Stimulated activated CD8-positive, alpha-beta memory T cell treated with anti-CD3 and anti-CD28 coated beads, Interleukin-15, amount 100 ng/mL, for 1 hour (primary cell): Measurements from ENCODE around the gene DNAJB13.

Source experiments
- DNase-seq: peaks from one replicate; pipeline ENCODE4 v3.0.0-alpha.2; 2020; ENCODE audit warnings: low read depth

The DNAJB13 gene

DNA sequence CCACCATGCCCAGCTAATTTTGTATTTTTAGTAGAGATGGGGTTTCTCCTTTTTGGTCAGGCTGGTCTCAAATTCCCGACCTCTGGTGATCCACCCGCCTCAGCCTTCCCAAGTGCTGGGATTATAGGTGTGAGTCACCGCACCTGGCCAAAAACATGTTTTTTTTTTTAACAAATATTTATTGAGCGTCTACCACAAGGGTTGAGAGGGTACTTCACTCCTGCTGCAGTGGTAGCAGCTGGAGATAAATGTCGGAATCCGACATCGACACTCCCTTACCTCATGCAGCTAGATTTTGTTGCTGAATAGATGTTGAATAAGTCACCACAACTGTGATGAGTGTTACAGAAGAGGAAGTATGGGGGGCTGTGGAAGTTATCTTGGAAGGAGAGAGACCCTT, 971 bp downstream of the DNAJB13 start:
- no peak for DNase-seq

DNA sequence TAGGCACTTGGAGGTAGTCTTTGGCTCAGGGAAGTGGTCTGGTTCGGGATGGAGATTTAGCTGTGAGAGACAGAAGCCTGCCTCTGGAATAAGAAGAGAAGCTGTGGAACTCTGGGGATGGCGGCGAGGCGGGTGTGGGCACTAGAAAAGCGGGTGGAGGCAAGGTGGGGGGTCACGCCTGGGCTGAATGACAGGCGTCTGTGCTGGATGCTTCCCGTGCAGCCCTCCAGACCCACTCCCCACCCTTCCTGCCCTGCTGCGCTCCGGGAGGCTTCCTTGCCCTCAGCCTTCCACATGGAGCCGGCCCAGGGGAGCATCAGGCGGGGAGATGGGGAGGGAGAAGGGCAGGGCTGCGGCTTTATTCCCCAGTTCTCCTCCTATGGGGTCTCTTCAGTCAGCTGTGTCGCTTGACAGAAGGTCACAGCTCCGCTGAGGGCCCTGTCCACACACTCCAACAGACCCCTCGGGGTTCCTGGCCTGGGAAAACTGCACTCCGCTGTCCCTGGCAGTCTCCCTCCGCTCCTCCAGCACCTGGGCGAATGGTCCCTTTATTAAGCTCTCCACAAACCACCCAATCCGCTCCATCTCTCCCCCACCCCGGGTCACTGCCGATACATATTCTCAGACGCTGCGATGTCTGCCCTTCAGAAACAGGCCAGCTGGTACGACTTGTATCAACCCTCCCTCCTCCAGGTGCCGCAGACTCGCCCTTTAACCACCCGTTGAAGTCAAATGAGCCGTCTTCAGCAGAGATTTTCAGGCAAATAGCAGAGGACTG, 6.2 kb downstream of the DNAJB13 start:
- no peak for DNase-seq

DNA sequence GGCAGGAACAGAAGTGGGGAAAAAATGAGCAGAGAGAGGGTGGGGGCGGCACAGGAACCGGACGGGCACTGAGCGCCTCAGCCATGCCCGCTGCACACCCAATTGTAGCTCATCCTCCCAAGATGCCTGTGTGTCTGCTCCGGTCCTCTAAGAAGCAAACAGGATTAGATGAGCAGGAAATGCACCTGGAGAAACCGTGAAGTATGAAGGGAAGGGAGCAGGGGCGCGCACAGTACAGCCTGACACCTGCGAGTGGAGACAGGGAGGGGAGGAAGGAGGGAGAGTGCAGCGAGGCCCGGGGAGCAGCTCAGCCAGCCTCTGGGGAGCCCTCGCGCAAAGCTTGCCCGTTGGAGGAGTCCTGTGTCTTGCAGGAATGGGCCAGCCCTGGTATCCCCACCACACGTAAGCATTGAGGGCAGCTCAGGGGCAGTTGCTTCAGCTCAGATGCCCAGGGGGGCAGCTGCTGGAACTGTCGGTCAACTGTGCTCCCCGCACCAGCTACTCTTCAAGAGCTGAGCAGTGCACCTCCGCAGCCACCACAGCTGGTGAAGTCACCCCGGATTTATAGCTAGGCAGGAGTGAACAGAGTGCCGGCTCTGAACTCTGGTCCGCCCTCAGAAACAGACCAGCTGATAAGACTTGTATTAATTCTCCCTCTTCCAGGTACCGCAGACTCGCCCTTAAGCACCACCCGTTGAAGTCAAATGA, 7.0 kb downstream of the DNAJB13 start:
- DNase-seq, result no peak

DNA sequence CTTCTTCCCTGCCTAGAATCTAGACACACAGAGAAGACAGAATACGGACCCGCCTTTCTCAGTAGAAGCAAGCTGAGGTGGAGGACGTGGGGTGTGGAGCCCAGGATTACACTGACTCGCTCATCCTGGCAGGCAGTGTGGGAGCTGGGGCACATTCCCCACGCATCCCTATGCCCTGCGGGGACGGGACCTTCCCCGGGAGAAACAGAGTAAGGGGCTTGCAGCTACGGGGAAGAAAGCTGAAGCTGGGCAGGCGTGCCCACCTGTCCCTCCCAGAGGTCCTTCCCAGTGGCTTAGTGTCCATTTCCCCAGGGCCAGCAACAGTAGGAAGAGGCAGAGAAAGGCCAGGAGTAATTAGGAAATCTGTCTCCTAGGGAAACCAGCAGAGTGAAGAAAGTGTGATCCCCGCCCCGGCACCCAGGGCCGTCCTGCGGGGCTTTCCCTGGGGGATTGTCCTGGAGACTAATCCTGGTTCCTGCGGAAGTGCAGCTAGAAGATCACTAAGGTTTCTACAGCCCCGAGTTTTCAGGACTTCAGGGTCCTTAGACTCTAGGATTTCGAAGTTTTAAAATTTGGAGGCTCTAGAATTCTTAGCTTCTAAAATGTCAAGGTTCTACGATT, 7.8 kb downstream of the DNAJB13 start:
- DNase-seq, result no peak

DNA sequence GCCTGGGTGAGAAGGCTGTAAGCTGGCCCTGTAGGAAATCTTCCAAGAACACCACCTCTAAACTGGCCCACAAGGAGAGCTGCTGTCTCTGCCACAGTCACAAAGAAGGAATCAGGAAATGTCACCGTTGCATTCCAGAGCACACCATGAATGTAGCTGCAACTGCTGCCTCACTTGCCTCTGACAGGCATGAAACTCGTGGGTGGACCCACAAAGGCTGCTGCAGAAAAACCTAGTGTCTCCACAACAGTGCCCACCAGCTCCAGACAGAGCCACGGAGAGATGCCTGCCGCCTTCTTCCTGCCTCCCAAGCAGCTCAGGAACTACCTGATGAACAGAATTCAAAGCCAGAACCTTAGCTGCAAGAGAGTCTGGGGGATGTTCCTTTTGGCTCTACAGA, 10.5 kb downstream of the DNAJB13 start:
- no peak for DNase-seq

DNA sequence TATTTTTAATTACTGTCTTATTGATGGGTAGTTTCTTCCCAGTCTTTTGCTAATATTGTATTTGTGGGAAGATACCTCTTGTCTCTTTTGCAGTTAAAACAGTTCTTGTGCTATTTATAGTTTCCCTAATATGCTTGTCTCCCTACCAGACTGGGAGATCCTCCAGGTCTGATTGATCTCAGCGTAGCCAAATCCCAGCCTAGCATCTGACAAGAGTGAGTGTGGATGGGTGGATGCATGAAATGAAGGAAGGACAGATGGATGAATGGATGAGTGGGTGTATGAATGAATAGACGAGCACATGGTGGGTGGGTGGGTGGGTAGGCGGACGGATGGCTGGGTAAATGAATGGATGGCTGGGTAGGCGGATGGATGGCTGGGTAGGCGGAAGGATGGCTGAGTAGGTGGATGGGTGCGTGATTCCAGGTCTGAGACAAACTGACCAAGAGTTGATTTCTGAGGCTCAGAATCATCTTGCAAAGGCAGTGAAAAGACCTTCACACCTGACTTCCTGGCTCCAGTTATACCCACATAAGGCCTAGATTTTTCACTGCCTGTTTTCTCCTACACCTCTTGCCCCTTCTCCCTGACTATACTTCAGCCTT, 11.4 kb downstream of the DNAJB13 start:
- DNase-seq, result no peak

DNA sequence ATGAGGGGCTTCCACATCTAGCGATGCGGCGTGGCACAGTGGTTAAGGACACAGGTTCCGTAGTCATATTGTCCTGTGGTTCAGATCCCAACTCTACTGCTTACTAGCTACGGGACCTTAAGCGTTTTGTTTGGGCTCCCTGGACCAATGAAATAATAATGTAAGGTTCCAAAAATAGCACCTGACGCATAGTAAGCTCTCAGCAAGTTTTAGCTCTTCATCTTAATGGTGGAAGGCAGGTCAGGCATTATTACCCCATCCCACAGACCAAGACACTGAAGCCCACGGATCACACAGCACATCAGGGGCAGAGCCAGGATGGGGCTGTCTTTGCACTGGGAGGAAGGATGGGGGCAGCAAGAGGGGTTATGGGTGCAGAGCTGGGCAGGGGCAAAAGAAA, 13.0 kb downstream of the DNAJB13 start:
- DNase-seq, result no peak

DNA sequence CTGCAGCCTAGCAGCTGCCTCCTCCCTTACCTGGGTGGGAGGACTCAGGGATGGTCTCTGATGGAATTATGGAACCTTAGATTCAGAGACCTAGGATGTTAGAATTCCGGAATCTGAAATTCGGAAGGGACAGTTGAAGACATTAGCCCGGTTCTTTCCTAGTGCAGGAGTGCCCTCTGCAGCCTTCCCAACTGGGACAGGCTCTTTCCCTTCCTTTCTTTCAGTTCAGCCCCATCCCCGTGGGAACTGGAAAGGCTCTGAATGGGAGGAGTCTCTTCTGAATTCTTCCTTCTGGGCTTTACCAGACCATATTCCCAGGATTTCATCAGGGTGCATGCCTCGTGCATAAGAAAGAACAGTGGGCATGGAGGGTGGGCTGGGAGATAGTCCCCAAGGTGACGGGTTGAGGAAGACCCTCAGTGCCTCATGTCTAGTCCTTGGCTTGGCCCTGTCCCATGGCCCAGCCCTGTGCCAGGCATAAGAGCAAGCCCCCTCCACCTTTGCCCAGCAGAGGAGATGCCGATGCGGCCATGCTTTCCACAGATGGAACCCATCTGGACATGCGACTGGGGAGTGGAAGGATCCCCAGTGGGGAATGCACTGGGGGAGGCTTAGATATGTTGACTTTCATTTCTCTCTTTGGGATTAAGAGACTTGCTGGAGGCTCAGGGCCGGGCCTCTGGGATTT, 14.4 kb downstream of the DNAJB13 start:
- no peak for DNase-seq

DNA sequence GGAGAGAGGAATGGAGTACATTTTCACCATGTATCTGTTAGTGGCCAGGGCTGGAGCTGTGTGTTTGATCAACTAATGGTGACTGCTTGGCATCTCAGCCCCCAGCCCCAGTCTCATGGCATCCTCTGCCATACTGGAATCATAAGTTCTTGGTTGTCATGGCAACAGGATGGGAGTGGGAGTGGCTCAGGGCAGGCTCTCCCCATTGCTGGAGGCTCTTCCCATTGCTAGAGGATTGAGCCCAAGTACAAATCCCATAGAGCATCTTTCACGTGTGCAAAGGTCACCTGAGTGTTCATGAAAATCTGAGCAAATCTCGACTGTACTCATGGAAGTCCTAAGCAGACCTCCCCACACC, 14.9 kb downstream of the DNAJB13 start:
- DNase-seq, result no peak

DNA sequence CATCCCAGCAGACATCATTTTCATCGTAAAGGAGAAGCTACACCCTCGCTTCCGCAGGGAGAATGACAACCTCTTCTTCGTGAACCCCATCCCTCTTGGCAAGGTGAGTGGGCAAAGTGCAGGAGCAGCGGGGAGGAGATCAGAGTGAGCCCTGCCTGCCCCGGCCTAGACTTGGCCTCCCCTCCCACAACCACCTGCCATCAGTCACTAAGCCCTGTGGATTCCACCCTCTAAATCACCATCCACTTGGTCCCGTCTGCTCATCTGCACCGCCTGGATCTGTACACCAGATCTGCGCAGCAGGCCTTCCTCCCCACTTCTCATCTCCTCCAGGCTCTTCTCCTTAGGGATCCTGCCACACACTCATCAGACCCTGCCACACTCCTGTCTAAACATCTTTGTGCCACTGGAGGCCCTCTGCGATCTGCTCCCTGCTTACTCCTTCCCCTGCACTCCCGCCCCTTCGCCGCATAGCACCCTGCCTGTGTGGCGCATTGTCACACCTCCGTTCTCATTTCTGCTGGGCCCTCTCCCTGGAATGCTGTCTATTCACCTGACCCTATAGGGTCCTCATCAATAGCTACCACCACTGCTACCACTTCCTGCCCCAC, 17.6 kb downstream of the DNAJB13 start:
- DNase-seq, result no peak

DNA sequence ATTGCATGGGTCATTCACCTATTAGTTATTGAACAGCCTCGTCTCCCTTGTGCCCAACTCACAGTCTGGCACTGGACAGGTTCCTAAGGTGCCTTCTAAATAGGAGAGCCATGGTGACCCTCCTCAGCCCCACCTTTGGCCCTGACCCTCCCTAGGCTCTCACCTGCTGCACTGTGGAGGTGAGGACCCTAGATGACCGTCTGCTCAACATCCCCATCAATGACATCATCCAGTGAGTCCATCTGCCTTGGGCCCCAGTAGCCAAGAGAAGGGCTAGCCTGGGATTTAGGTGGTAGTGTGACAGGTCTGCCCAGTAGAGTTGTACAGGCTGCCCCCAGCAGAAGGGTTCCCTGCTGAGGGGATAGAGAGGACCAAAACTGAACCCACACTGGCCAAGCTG, 18.3 kb downstream of the DNAJB13 start:
- no peak for DNase-seq

DNA sequence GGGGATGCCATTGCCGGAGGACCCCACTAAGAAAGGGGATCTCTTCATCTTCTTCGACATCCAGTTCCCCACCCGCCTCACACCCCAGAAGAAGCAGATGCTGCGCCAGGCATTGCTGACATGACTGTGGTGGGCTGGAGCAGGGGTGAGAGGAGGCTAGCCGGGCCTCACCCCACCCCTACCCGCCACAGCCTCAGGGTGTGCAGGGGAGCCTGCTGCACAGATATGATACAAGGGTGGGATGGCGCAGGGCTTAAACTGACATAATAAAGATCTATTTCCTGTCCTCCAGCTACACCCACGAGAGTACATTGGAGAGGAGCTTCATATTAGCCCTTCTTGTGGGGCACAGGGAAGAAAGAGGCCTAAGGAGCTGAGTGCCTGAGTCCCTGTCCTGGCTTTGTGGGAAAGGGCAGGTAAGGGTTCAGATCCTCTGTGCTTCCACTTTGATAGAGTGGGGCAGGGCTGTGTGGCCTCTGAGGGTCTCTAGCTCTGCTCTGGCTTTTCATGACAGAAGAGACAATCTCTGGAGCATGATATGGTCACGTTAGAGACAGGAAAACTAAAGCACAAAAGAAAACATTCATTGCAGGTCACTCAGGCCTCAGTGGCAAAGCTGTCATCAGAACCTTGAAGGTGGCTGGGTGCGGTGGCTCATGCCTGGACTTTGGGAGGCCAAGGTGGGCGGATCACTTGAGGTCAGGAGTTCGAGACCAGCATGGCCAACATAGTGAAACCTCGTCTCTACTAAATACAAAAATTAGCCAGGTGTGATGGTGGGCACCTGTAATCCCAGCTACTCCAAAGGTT, 19.4 kb downstream of the DNAJB13 start:
- no peak for DNase-seq

DNA sequence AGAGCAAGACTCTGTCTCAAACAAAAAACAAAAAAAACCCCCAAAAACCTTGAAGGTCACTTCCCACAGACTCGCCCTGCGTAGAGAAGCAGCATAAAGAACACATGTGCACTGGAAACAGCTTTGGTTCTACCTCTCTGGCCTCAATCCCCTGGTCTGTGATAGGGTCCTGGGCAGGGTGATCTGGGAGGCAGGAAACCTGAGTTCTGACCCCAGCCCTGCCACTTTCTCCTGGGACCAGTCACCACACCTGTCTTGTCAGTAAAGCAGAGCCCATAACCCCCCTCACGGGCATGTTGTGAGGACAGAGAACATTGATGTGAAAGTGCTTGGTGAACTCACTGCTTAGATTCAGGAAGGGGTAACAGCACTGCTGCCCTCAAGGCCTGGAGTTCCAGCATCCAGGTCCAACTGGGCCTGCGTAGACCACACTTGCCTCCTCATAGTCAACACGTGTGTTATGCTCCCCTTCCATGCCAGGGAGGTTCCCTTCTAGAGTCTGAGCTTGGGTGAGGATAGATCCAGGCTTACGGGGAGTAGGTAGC, 20.4 kb downstream of the DNAJB13 start:
- DNase-seq, result no peak

DNA sequence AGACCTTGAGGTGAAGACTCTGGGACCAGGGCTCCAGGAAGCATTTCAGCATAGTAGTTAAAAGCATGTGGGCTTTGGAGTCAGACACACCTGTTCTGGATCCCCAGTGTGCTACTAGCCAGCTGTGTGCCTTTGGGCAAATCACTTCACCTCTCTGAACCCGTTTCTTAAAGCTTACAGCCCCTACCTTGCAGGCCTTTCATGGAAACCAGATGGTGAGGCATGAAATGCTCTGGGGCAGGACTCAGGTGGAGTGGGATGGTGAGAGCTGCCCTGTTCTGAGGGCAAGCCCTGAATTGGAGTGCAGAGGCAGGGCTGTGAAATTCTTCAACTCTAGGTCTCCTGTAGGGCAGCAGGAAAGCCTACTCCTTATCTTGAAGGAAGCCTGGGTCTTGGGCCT, 21.4 kb downstream of the DNAJB13 start:
- no peak for DNase-seq

DNA sequence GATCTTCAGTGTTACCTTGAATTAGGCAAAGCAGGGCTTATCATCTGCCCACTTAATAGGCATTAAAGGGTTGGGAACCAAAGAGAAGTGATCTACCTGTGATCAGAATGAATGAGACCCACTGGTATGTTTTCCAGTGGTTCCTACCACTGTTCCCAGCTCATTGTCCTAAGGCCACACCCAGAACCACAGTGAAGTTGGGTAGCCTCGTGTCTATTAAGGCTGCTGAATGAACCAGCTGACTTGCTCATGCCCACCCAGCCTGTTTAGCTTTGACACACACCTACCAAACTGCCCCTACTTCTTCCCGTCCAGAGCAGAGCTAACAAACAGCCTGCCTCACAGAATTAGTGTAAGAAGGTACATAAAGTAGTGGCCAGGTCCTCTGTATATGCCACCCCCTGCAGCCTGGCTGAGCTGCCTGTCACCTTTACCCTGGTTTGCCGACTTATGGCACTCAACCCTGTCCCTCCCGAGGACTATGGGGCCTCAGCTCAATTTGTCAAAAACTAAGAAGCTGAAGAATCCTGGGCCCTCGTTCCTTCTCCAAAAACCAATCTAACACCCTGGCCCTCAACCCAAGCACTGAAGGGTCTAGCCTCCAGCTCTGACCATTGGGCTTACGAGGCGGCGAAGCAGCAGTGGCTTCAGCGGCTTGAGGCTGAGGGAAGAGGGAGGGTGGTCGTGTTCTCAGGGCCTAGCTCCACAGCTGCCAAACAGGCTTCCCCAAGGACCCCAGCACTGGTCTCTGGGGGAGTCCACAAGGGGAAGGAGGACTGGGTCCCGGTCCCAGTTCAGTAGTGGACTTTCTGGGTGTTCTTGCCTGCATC, 22.0 kb downstream of the DNAJB13 start:
- no peak for DNase-seq

DNA sequence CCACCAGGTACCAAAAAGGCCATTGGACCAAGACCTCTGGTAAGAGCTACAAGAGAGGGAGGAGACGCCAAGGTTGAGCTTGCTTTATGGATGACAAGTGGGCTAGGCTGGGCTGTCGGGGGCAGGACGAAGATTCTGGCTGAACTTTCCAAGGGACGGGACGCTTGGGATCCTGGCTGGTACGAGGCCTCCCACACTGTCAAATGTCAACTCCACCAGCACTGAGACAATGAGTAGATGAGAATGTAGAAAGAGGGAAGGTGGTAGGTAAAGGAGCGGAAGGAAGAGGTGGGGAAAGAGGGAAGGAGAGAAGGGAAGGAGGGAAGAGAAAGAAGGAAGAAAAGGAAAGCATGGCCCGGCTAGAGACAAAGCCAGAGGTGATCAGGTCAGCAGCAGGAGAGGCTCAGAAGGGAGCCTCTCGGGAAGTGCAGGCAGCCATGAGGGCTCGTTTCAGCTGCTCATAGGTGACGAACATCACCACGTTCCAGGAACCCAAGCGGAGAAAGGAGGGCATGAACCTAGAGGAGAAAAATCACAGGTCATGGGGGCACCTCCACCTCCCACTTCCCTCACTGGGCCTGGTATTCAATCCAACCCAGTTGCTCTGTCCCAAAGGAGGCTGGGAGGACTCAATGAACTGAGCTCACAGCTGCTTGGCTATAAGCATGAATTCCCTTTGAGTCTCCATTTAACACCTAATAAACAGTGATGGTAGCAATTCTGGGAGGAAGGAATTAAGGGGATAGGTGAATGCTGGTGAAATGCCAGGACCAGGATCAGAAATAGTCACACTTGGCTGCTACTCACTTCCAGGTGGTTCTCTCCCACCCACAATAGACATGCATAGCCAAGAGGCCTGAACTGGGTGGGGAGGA, 24.0 kb downstream of the DNAJB13 start:
- no peak for DNase-seq

DNA sequence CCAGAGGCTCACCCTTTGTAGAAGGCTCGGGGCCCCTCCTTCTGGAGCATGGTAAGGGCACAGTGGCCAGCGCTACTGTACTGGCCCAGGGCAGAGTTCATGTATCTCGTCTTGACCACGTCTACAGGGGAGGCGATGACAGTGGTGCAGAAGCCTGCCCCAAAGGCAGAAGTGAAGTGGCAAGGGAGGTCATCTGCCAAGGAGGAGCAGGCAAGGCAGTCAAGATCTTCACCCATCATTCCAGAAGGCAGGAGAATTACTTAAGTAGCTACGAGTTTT, 24.6 kb downstream of the DNAJB13 start:
- no peak for DNase-seq

DNA sequence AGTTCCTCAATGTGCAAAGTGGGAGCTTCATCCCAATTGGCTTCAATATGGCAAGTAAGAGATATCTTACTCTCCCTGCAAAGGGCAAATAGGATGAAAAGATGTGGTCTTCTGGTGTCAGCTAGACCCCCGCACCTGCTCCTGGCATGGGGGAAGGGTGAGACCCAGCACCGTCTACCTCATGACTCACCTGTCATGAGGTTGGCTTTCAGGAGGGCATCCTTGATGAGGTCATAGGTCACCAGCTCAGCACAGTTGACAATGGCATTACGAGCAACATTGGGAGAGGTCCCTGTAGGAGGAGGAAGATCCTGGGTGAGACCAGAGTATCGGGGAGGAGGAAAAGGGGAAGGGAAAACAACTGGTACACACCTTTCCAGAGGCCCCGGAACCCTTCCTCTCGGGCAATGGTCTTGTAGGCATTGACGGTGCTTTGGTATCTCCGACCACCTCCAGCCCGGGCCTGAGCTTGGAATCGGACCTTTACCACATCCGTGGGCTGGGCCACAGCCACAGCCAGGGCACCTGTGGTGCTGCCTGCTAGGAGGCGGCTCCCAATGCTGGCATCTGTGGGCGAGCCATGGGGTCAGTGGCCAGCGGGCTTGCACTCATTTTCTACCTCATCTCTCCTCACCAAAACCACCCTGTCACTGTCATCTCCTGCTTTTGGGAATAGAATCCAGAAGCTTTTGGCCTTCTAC, 25.8 kb downstream of the DNAJB13 start:
- DNase-seq, result no peak
